ENCODE measurements around the gene PTH1R.

- TF ChIP-seq EZH2 (IDR thresholded peaks at IDR 0.05; ENCODE audit: borderline replicate concordance, low read depth, low read length, severe bottlenecking) = no peak
- TF ChIP-seq CTCF (IDR thresholded peaks at IDR 0.05; ENCODE audit: borderline replicate concordance, extremely low read depth, low read length, poor library complexity, severe bottlenecking) = no peak
Observed at GRCh38 chr3:46881596-46882376, 4.3 kb downstream of the PTH1R start.
